ENCODE measurements around the gene VWA1. TPM values are rescaled to one million over a fixed set of nuclear protein-coding genes. Genes with fewer than 3 reads are reported as not detected.

Gene VWA1
- total and polyA plus RNA-seq, 2 experiments from 2014 or later, result 7.2 to 31.5 TPM

DNA sequence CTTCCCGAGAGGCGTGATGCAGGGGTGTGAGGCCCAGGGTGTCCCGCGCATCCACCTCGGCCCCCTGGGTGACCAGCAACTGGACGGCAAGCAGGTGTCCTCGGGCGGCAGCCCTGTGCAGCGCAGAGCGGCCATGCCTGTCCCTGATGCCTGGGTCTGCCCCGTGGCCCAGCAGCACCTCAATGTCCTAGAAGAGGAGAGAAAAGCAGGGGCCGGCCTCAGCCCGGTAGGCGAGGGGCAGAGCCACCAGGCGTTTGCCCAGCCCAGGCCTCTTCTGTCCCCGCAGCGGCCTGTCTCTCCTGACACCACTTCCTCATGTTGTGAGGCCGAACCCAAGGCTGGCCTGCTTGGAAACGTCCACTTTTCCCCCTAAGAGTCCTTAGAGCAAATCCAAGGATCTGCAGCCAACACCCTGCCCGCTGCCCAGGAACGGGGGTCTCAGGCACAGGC, 16.1 kb upstream of the VWA1 start:
- H3K27ac Mint-ChIP-seq, result no peak overlapping the region
- H4K20me1 ChIP-seq (replicated peaks; ENCODE audit: insufficient read depth), result no peaks in the 10 kb centered on the region
- TF ChIP-seq JUNB (IDR thresholded peaks at IDR 0.05; ENCODE audit: unreplicated experiment) (no peak), REST (IDR thresholded peaks at IDR 0.05; ENCODE audit: unreplicated experiment) (no peak), CTCF (conservative IDR thresholded peaks at IDR 0.05; ENCODE audit: low read depth in 2 of 2) (no peak), CREB1 (CRISPR knock-in tag; IDR thresholded peaks at IDR 0.05; ENCODE audit: low read depth) (no peak), NANOG (IDR thresholded peaks at IDR 0.05; ENCODE audit: borderline replicate concordance) (no peak), ETS1 (IDR thresholded peaks at IDR 0.05) (no peak), STAT1 (IDR thresholded peaks at IDR 0.05; ENCODE audit: unreplicated experiment) (no peak), ZNF462 (CRISPR knock-in tag; IDR thresholded peaks at IDR 0.05) (no peak), EZH2phosphoT487 (IDR thresholded peaks at IDR 0.05; ENCODE audit: unreplicated experiment) (no peak), POLR2AphosphoS5 (IDR thresholded peaks at IDR 0.05; ENCODE audit: low read depth) (no peak), ZNF114 (CRISPR knock-in tag; IDR thresholded peaks at IDR 0.05) (no peak), ZNF331 (CRISPR knock-in tag; IDR thresholded peaks at IDR 0.05; ENCODE audit: low read depth) (no peak), EZH2 (IDR thresholded peaks at IDR 0.05; ENCODE audit: low read depth, unreplicated experiment) (no peak)
- H3K36me3 ChIP-seq (ENCODE audit: insufficient read depth), result no peaks in the 10 kb centered on the region
- H3K36me3 Mint-ChIP-seq (ENCODE audit: low read depth), result no peaks in the 10 kb centered on the region; the same call in 2 of the 3 replicates
- H3K27me3 ChIP-seq (ENCODE audit: insufficient read depth), result 0 out of 2 replicates have a peak, but pooled peaks cover 2% of the 10 kb centered on the region
- peak overlapping the region; percentile 50; the same call in 1 of the 2 replicates for H3K4me3 ChIP-seq
- H3K79me2 ChIP-seq (replicated peaks; ENCODE audit: insufficient read depth), result no peaks in the 10 kb centered on the region
- peak overlapping the region; percentile 94 for H2AFZ ChIP-seq
- H3K4me1 Mint-ChIP-seq, result peaks cover 24% of the 10 kb centered on the region
- H3K9me3 Mint-ChIP-seq, result no peaks in the 10 kb centered on the region; the same call in 2 of the 3 replicates
- peak overlapping the region; percentile 77 for H3K4me2 ChIP-seq
- H3K27ac ChIP-seq (ENCODE audit: low read depth), result no peak overlapping the region
- DNase-seq (ENCODE audit: low spot score) (no peak), ATAC-seq (peak; percentile 2; the same call in 1 of the 3 replicates)
- peaks cover 25% of the 10 kb centered on the region for H3K4me1 ChIP-seq (ENCODE audit: insufficient read depth)
- H3K27me3 Mint-ChIP-seq (ENCODE audit: insufficient read depth, low read depth, poor library complexity), result peaks cover 13% of the 10 kb centered on the region
- H3F3A ChIP-seq (replicated peaks; ENCODE audit: low read depth), result 0 out of 2 replicates have a peak, but pooled peaks cover 16% of the 10 kb centered on the region
- peak overlapping the region; percentile 52 for H3K4me3 Mint-ChIP-seq
- no peaks in the 10 kb centered on the region for H3K9me2 ChIP-seq (ENCODE audit: insufficient read depth)
